Measurements from ENCODE around the gene DCAF12.
A peak's percentile ranks its signal among the peaks of the same experiment; 100 is the strongest.

The DCAF12 gene

DNA sequence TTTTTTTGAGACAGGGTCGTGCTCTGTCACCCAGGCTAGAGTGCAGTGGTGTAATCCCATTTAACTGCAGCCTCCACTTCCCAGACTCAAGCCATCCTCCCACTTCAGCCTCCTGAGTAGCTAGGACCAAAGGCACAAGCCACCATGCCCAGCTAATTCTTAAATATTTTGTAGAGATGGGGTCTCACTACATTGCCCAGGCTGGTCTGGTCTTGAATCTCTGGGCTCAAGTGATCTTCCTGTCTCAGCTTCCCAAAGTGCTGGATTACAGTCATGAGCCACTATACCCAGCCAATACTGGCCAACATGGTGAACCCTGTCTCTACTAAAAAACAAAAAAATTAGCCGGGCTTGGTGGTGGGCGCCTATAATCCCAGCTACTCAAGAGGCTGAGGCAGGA is 6.8 kb downstream of the DCAF12 start:
- H4K20me1 ChIP-seq (ENCODE audit: insufficient read depth, low read length, poor library complexity, severe bottlenecking) = peaks cover 68% of the 10 kb centered on the region
- peaks cover 87% of the 10 kb centered on the region for H3K79me2 ChIP-seq (ENCODE audit: insufficient read depth, low read length)

DNA sequence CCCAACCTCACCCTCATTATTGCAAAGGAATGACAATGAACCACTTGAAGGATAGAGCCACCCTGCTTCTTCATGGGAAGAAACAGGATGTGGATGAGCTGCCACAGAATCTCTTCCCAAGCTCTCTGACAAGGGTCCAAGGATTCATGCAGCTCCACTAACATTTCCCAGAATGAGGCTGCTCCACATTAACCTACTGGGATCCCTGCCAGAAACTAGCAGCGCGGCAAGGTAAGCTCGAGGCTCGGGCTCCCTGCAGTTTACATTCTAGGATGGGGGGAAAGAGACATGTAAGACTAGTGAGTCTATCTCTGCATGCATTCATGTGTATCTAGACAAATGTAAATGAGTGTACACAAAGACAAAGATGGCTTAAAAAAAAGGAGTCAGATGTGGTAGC is 12.1 kb downstream of the DCAF12 start:
- TF ChIP-seq, protein P1, sequence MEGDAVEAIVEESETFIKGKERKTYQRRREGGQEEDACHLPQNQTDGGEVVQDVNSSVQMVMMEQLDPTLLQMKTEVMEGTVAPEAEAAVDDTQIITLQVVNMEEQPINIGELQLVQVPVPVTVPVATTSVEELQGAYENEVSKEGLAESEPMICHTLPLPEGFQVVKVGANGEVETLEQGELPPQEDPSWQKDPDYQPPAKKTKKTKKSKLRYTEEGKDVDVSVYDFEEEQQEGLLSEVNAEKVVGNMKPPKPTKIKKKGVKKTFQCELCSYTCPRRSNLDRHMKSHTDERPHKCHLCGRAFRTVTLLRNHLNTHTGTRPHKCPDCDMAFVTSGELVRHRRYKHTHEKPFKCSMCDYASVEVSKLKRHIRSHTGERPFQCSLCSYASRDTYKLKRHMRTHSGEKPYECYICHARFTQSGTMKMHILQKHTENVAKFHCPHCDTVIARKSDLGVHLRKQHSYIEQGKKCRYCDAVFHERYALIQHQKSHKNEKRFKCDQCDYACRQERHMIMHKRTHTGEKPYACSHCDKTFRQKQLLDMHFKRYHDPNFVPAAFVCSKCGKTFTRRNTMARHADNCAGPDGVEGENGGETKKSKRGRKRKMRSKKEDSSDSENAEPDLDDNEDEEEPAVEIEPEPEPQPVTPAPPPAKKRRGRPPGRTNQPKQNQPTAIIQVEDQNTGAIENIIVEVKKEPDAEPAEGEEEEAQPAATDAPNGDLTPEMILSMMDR (conservative IDR thresholded peaks at IDR 0.05; ENCODE audit: low read length) = no peak
- no peak for TF ChIP-seq EZH2phosphoT487 (IDR thresholded peaks at IDR 0.05; ENCODE audit: borderline replicate concordance)
- no peaks in the 10 kb centered on the region for H3K27me3 ChIP-seq (ENCODE audit: insufficient read depth, low read length, poor library complexity, severe bottlenecking)
- no peak overlapping the region for H3K4me3 ChIP-seq (ENCODE audit: low read length, poor library complexity, severe bottlenecking)
- H3K9ac ChIP-seq (ENCODE audit: low read depth, low read length, poor library complexity, severe bottlenecking) = no peak overlapping the region
- peaks cover 30% of the 10 kb centered on the region for H4K20me1 ChIP-seq (ENCODE audit: insufficient read depth, low read length, poor library complexity, severe bottlenecking)
- peaks cover 75% of the 10 kb centered on the region for H3K79me2 ChIP-seq (ENCODE audit: insufficient read depth, low read length)
- no peaks in the 10 kb centered on the region for H3K9me2 ChIP-seq (replicated peaks; ENCODE audit: low read depth, low read length)
- H3K4me1 ChIP-seq (ENCODE audit: insufficient read depth, low read length, poor library complexity, severe bottlenecking) = peaks cover under 1% of the 10 kb centered on the region
- no peaks in the 10 kb centered on the region for H3F3A ChIP-seq (ENCODE audit: low read depth)
- H2AFZ ChIP-seq (ENCODE audit: low read length) = no peak overlapping the region
- H3K36me3 ChIP-seq (ENCODE audit: insufficient read depth, low read length) = peaks cover 50% of the 10 kb centered on the region; the same call in 1 of the 2 replicates
- no peaks in the 10 kb centered on the region for H3K9me3 ChIP-seq (ENCODE audit: insufficient read depth, low read depth, low read length)
- H3K4me2 ChIP-seq (ENCODE audit: low read depth, low read length, poor library complexity, severe bottlenecking) = no peak overlapping the region

More for the DNA sequence above, 6.8 kb downstream of the DCAF12 start:
- H3K4me1 ChIP-seq (ENCODE audit: insufficient read depth, low read length, poor library complexity, severe bottlenecking) = peaks cover 43% of the 10 kb centered on the region
- no peak overlapping the region for H2AFZ ChIP-seq (ENCODE audit: low read length)
- H3F3A ChIP-seq (ENCODE audit: low read depth) = peaks cover 8% of the 10 kb centered on the region; the same call in 1 of the 2 replicates
- no peak overlapping the region for H3K4me3 ChIP-seq (ENCODE audit: low read length, poor library complexity, severe bottlenecking)
- peak overlapping the region; percentile 97 for H3K4me2 ChIP-seq (ENCODE audit: low read depth, low read length, poor library complexity, severe bottlenecking)
- peaks cover 48% of the 10 kb centered on the region; the same call in 1 of the 2 replicates for H3K36me3 ChIP-seq (ENCODE audit: insufficient read depth, low read length)
- H3K9ac ChIP-seq (ENCODE audit: low read depth, low read length, poor library complexity, severe bottlenecking) = no peak overlapping the region
- no peaks in the 10 kb centered on the region for H3K27me3 ChIP-seq (ENCODE audit: insufficient read depth, low read length, poor library complexity, severe bottlenecking)
- no peaks in the 10 kb centered on the region for H3K9me2 ChIP-seq (replicated peaks; ENCODE audit: low read depth, low read length)
- no peaks in the 10 kb centered on the region for H3K9me3 ChIP-seq (ENCODE audit: insufficient read depth, low read depth, low read length)
- TF ChIP-seq, protein P1 (conservative IDR thresholded peaks at IDR 0.05; ENCODE audit: low read length) = no peak
- no peak for TF ChIP-seq EZH2phosphoT487 (IDR thresholded peaks at IDR 0.05; ENCODE audit: borderline replicate concordance)

DNA sequence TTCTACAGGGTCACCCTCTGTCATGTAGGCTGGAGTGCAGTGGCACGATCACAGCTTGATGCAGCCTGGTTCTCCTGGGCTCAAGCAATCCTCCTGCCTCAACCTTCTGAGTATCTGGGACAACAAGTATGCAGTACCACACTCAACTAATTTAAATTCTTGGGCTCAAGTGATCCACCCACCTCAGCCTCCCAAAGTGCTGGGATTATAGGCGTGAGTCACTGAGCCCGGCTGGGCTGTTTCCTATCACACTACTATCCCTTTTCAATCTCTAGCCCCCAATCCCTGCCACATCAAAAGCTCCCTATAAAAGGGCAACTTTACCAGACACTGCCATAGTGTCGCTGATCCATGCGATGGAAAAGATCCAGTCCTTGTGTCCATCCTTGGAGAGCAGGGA is 20.4 kb downstream of the DCAF12 start:
- Histone ChIP-seq H3K9me2 (replicated peaks; ENCODE audit: low read depth, low read length) (no peaks in the 10 kb centered on the region), H4K20me1 (ENCODE audit: insufficient read depth, low read length, poor library complexity, severe bottlenecking) (peaks cover 18% of the 10 kb centered on the region), H3K27me3 (ENCODE audit: insufficient read depth, low read length, poor library complexity, severe bottlenecking) (no peaks in the 10 kb centered on the region), H3K4me1 (ENCODE audit: insufficient read depth, low read length, poor library complexity, severe bottlenecking) (no peaks in the 10 kb centered on the region), H3K4me3 (ENCODE audit: low read length, poor library complexity, severe bottlenecking) (no peak overlapping the region), H3K9me3 (ENCODE audit: insufficient read depth, low read depth, low read length) (no peaks in the 10 kb centered on the region), H3K79me2 (ENCODE audit: insufficient read depth, low read length) (peaks cover 17% of the 10 kb centered on the region), H3K36me3 (ENCODE audit: insufficient read depth, low read length) (peaks cover 74% of the 10 kb centered on the region; the same call in 1 of the 2 replicates), H2AFZ (ENCODE audit: low read length) (no peak overlapping the region), H3F3A (ENCODE audit: low read depth) (no peaks in the 10 kb centered on the region), H3K9ac (ENCODE audit: low read depth, low read length, poor library complexity, severe bottlenecking) (no peak overlapping the region), H3K4me2 (ENCODE audit: low read depth, low read length, poor library complexity, severe bottlenecking) (no peak overlapping the region)
- TF ChIP-seq, protein P1 (conservative IDR thresholded peaks at IDR 0.05; ENCODE audit: low read length) = no peak
- no peak for TF ChIP-seq EZH2phosphoT487 (IDR thresholded peaks at IDR 0.05; ENCODE audit: borderline replicate concordance)
